CD14-positive monocyte (primary cell): Measurements from ENCODE around the gene HELLS. TPM values are rescaled to one million over a fixed set of nuclear protein-coding genes. Genes with fewer than 3 reads are reported as not detected.
"Not testable (repeated sequence)": the region's sequence is repeated elsewhere in the genome, so short reads cannot be mapped to it uniquely, and the experiment has no call there.

Source experiments
- DNase-seq, 3 donors: peaks; one replicate each; pipeline ENCODE4 v3.0.0-alpha.2; 2011 to 2022
- H2AFZ ChIP-seq: 2 replicates; pipeline ENCODE4 v1.6.0; 2012; ENCODE audit warnings: mild to moderate bottlenecking, low read depth, low read length, inconsistent platforms; ENCODE audit not compliant: insufficient read depth, poor library complexity, severe bottlenecking
- H3K27ac ChIP-seq, 2 donors: 1 replicate in 1 of 2; 2 replicates in 1 of 2; pipeline ENCODE4 v1.5.1; 2012 to 2013; ENCODE audit warnings: low read length in 2 of 2, control low read depth in 1 of 2, inconsistent platforms in 1 of 2, low read depth in 1 of 2, mild to moderate bottlenecking in 1 of 2
- H3K27me3 ChIP-seq, 2 donors: one replicate each; pipeline versions ENCODE4 v1.6.0 to v1.6.1; 2011 to 2013; ENCODE audit warnings: low read length in 2 of 2; ENCODE audit not compliant: control insufficient read depth in 2 of 2, insufficient read depth in 2 of 2
- H3K36me3 ChIP-seq, 2 donors: replicated peaks in 1 of 2; 1 replicate in 1 of 2; 2 replicates in 1 of 2; pipeline versions ENCODE4 v1.5.1 to v1.6.1; 2012 to 2013; ENCODE audit warnings: low read length in 2 of 2, control low read depth in 1 of 2, inconsistent platforms in 1 of 2, mild to moderate bottlenecking in 1 of 2; ENCODE audit not compliant: insufficient read depth in 2 of 2, control insufficient read depth in 1 of 2
- H3K4me1 ChIP-seq, 2 donors: 1 replicate in 1 of 2; 2 replicates in 1 of 2; pipeline versions ENCODE4 v1.5.1 to v1.6.1; 2012 to 2013; ENCODE audit warnings: low read length in 2 of 2, control low read depth in 1 of 2, inconsistent platforms in 1 of 2, mild to moderate bottlenecking in 1 of 2, moderate library complexity in 1 of 2; ENCODE audit not compliant: insufficient read depth in 2 of 2, control insufficient read depth in 1 of 2
- H3K4me2 ChIP-seq: replicated peaks from 2 replicates; pipeline ENCODE3; 2012; ENCODE audit warnings: low read length, moderate library complexity, mild to moderate bottlenecking; ENCODE audit not compliant: poor library complexity, severe bottlenecking; ENCODE audit errors: extremely low read depth
- H3K4me3 ChIP-seq, 3 experiments: fragments of 200-600 bp in 1 of 3; sonication (generic) in 1 of 3; replicated peaks in 1 of 3; 1 replicate in 2 of 3; 2 replicates in 1 of 3; pipeline ENCODE4 v1.5.1; 2011 to 2013; ENCODE audit warnings: low read length in 3 of 3, mild to moderate bottlenecking in 3 of 3, control low read depth in 2 of 3, low read depth in 2 of 3, inconsistent platforms in 1 of 3, moderate library complexity in 1 of 3
- H3K79me2 ChIP-seq: 2 replicates; pipeline ENCODE4 v1.6.0; 2012; ENCODE audit warnings: mild to moderate bottlenecking, control low read depth, inconsistent platforms, low read length, moderate library complexity; ENCODE audit not compliant: insufficient read depth
- H3K9ac ChIP-seq: 2 replicates; pipeline ENCODE4 v1.6.0; 2017; ENCODE audit warnings: low read length, mild to moderate bottlenecking; ENCODE audit not compliant: insufficient read depth, poor library complexity, severe bottlenecking
- H3K9me3 ChIP-seq, 2 donors: replicated peaks in 1 of 2; 1 replicate in 1 of 2; 2 replicates in 1 of 2; pipeline versions ENCODE4 v1.5.1 to v1.6.1; 2012 to 2013; ENCODE audit warnings: low read length in 2 of 2, control low read depth in 1 of 2; ENCODE audit not compliant: control insufficient read depth in 1 of 2, insufficient read depth in 1 of 2
- H4K20me1 ChIP-seq: 2 replicates; pipeline ENCODE4 v1.6.0; 2012; ENCODE audit warnings: mild to moderate bottlenecking, low read length, control low read depth, moderate library complexity; ENCODE audit not compliant: insufficient read depth
- H3K27ac Mint-ChIP-seq, 7 donors: one replicate each; pipeline ENCODE4 v1.8.0; 2020; ENCODE audit warnings: mild to moderate bottlenecking in 7 of 7, mixed read lengths in 7 of 7, moderate library complexity in 6 of 7, inconsistent platforms in 2 of 7
- H3K27me3 Mint-ChIP-seq, 3 donors: one replicate each; pipeline ENCODE4 v1.8.0; 2021 to 2022; ENCODE audit warnings: low read depth in 3 of 3, mild to moderate bottlenecking in 3 of 3, mixed read lengths in 3 of 3, moderate library complexity in 3 of 3, inconsistent platforms in 1 of 3
- H3K36me3 Mint-ChIP-seq, 2 donors: one replicate each; pipeline ENCODE4 v1.8.0; 2020; ENCODE audit warnings: mixed read lengths in 2 of 2, inconsistent platforms in 1 of 2, mild to moderate bottlenecking in 1 of 2
- H3K4me1 Mint-ChIP-seq: one replicate; pipeline ENCODE4 v1.8.0; 2020; ENCODE audit warnings: mild to moderate bottlenecking, mixed read lengths
- H3K4me3 Mint-ChIP-seq, 2 donors: one replicate each; pipeline ENCODE4 v1.8.0; 2020; ENCODE audit warnings: mild to moderate bottlenecking in 2 of 2, mixed read lengths in 2 of 2, moderate library complexity in 1 of 2
- H3K9me3 Mint-ChIP-seq, 7 donors: one replicate each; pipeline ENCODE4 v1.8.0; 2020 to 2022; ENCODE audit warnings: mixed read lengths in 7 of 7, mild to moderate bottlenecking in 6 of 7, moderate library complexity in 6 of 7, inconsistent platforms in 2 of 7
- WGBS: methylation state at CpG from one replicate; pipeline ENCODE4 v1.1.5; 2013; ENCODE audit warnings: missing lambda C conversion rate; ENCODE audit not compliant: insufficient coverage; 5-methylcytosine and 5-hydroxymethylcytosine counted together
- intact Hi-C, 2 donors: fragments of 100-400 bp; cut with micrococcal nuclease; formaldehyde crosslinking; loops; one replicate each; pipeline versions ENCODE4 v1.15.0 to v1.15.1; 2023
- polyA plus RNA-seq, 3 donors: library from polyadenylated mRNA; depleted of rRNA in 1 of 3; unstranded in 2 of 3; stranded (reverse) in 1 of 3; fragments of 300-500 nt in 2 of 3; fragments of >200 nt in 1 of 3; fragmentation: Illumina TruSeq in 2 of 3; gene quantifications; 1 replicate in 2 of 3; 2 replicates in 1 of 3; pipeline ENCODE4 v1.2.3, GENCODE V29; 2012 to 2021
- TF ChIP-seq, protein P1 (sequence below): fragments of 200-600 bp; IDR thresholded peaks from one replicate; pipeline ENCODE4 v1.8.0; 2022; ENCODE audit warnings: antibody characterized with exemption, mild to moderate bottlenecking

The HELLS gene
- polyA plus RNA-seq, 3 donors: 0.04 to 0.39 (median 0.07) TPM

DNA sequence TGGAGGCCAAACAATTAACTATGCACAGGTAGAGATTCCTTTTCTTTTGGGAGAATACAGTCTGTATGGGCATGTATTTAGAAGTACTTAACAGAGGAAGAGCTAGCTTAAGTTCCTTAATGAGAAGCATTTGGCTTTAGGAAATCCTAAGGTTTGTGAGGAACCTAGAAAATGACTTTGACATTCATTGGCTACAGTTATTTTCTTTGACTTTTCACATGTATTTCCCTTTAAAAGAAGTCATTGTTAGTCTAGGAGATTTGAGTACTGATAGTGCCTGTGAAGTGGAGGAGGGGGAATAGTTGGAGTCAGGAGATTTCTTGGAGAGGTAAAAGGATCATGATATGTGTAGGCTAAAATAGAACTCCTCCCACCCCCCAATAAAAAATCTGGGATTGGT is 3.6 kb downstream of the HELLS start:
- Histone ChIP-seq H3K9ac (no peak overlapping the region), H3K4me2 (no peak overlapping the region), H3K4me1 (peaks cover 21 to 22% of the 10 kb centered on the region in 2 donors), H4K20me1 (no peaks in the 10 kb centered on the region), H3K27me3 (no peaks in the 10 kb centered on the region), H3K9me3 (no peaks in the 10 kb centered on the region), H3K27ac (no peak overlapping the region), H2AFZ (no peak overlapping the region), H3K79me2 (peaks cover 48% of the 10 kb centered on the region), H3K4me3 (no peak overlapping the region), H3K36me3 (no peaks in the 10 kb centered on the region)
- DNase-seq: no peak
- peaks cover 23% of the 10 kb centered on the region for H3K4me1 Mint-ChIP-seq
- TF ChIP-seq, protein P1, sequence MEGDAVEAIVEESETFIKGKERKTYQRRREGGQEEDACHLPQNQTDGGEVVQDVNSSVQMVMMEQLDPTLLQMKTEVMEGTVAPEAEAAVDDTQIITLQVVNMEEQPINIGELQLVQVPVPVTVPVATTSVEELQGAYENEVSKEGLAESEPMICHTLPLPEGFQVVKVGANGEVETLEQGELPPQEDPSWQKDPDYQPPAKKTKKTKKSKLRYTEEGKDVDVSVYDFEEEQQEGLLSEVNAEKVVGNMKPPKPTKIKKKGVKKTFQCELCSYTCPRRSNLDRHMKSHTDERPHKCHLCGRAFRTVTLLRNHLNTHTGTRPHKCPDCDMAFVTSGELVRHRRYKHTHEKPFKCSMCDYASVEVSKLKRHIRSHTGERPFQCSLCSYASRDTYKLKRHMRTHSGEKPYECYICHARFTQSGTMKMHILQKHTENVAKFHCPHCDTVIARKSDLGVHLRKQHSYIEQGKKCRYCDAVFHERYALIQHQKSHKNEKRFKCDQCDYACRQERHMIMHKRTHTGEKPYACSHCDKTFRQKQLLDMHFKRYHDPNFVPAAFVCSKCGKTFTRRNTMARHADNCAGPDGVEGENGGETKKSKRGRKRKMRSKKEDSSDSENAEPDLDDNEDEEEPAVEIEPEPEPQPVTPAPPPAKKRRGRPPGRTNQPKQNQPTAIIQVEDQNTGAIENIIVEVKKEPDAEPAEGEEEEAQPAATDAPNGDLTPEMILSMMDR: no peak
- peaks cover 4 to 12% of the 10 kb centered on the region in 2 donors for H3K36me3 Mint-ChIP-seq
- H3K27me3 Mint-ChIP-seq: no peaks in the 10 kb centered on the region
- H3K27ac Mint-ChIP-seq: no peak overlapping the region
- intact Hi-C loops: no loop called here
- H3K9me3 Mint-ChIP-seq: no peaks in the 10 kb centered on the region
- H3K4me3 Mint-ChIP-seq: no peak overlapping the region

DNA sequence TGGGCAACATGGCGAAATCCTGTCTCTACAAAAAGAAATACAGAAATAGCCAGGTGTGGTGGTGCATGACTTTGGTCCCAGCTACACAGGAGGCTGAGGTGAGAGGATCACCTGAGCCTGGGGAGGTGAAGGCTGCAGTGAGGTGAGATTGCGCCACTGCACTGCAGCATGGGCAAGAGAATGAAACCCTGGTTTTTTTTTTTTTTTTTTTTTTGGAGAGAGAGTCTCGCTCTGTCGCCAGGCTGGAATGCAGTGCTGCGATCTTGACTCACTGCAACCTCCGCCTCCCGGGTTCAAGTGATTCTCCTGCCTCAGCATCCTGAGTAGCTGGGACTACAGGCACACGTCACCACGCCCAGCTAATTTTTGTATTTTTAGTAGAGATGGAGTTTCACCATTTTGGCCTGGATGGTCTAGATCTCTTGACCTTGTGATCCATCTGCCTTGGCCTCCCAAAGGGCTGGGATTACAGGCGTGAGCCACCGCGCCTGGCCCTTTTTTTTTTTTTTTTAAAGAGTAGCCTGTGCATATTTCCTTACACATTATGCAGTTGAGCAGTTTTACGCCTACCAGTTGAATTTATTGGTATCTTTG is 22.2 kb downstream of the HELLS start:
- H3K27ac Mint-ChIP-seq, H3K4me2 ChIP-seq, H3K4me3 Mint-ChIP-seq, DNase-seq, H3K27me3 ChIP-seq, H3K9me3 Mint-ChIP-seq, H3K27me3 Mint-ChIP-seq, H3K4me1 ChIP-seq, H3K79me2 ChIP-seq, H4K20me1 ChIP-seq, intact Hi-C loops, H2AFZ ChIP-seq, H3K4me1 Mint-ChIP-seq, H3K9me3 ChIP-seq, H3K4me3 ChIP-seq, H3K9ac ChIP-seq, H3K27ac ChIP-seq: not testable (repeated sequence)
- H3K36me3 ChIP-seq: peaks cover 3 to 25% of the 10 kb centered on the region in 2 donors
- 85% methylated on average over 4 of the region's 13 CpGs for WGBS
- H3K36me3 Mint-ChIP-seq: peaks cover 24 to 68% of the 10 kb centered on the region in 2 donors
